GM21423 (cell line): ENCODE results near the gene NPAS1.
"Not testable (repeated sequence)": the region's sequence is repeated elsewhere in the genome, so short reads cannot be mapped to it uniquely, and the experiment has no call there.

Experiments used
- ATAC-seq: cut with Tn5 transposase; IDR thresholded peaks from one replicate; pipeline ENCODE4 v1.9.1; 2021; ENCODE audit warnings: mild to moderate bottlenecking, moderate library complexity; ENCODE audit not compliant: unreplicated experiment

Gene NPAS1

DNA sequence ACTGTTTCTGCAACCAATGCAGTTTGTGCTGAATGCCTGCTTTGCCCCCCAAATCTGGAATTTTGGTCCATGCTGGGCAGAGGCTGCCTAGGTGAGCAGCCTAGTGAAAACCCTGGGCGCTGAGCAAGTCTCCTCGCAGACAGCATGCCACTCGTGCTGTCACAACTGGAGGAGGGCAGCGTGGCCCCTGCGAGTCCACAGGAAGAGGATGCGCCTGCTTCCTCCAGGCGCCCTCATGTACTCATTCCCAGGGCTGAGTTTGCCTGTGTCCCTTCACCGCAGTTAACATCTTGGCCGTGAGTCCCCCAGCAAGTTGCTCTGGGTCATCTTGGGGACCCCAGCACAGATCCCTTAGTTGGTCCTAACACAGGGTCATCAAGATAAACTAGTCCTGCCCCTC lies 55.0 kb downstream of the NPAS1 start:
- no peak for ATAC-seq

DNA sequence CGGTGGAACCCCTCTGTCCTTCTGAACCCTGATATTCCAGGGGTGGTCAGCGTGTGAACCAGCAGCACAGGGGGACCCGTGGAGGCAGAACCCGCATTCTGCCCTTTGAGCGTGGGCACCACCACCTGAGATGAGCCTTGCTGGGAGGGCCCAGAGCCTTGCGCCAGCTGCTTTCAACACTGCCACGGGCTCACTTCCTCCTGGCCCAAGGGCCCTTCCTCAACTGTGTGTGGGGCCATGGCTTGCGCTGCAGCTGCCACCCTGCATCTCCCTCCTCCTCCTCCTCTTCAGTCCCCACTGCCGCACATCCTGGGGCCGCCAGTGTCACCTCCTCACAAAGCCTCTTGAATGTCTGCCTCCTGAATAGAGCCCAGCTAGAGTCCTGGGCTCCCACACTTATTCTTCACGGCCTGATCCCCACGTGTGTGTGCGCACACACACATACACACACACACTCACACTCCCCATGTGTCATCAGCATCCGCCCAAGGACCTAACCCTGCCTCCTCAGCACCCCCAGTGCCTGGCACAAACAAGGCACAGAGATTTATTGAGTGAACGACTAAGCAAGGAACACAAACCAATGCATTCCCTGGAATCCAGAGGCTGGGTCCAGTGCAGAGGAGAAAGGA lies 55.7 kb downstream of the NPAS1 start:
- no peak for ATAC-seq

DNA sequence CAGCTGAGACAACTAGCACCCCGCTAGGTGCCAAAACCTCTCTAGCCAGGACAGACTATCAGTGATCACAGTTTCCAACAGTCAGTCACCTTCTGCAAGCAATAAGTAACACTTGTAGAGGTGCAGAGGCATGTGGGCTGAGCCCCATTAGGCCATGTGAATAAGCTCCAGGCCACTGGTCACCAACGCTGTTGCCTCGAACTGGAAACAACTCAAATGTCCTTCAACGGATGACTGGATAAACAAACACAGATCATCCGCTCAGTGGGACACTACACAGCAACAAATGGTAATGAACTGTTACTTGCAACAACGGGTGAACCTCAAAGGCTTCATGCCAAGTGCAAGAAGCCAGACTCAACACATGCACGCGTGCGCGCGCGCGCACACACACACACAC lies 56.3 kb downstream of the NPAS1 start:
- ATAC-seq: no peak

DNA sequence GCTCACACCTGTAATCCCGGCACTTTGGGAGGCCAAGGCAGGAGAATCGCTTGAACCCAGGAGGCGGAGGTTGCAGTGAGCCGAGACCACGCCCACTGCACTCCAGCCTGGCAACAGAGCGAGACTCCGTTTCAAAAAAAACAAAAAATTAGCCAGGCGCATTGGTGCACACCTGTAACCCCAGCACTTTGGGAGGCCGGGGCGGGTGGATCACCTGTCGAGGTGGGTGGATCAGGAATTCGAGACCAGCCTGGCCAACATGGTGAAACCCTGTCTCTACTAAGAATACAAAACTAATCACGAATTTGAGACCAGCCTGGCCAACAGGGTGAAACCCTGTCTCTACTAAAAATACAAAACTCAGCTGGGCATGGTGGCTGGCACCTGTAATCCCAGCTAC lies 58.7 kb downstream of the NPAS1 start:
- not testable (repeated sequence) for ATAC-seq

DNA sequence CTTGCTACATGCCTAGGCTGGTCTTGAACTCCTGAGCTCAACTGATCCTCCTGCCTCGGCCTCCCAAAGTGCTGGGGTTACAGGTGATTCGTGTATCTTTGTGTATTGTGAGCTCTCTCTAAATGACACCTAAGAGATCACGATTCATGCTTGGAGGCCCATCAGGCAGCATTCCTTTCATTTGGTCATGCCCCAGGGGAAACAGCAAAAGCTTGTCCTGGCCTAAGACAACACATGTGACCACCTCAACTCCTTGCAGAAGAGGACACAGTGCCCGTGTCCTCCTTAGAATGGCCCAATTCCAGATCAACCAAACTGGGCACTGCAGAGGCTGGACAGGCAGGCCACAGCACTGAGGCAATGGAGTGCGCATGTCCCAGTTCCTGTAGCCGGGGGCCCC lies 61.5 kb downstream of the NPAS1 start:
- no peak for ATAC-seq

DNA sequence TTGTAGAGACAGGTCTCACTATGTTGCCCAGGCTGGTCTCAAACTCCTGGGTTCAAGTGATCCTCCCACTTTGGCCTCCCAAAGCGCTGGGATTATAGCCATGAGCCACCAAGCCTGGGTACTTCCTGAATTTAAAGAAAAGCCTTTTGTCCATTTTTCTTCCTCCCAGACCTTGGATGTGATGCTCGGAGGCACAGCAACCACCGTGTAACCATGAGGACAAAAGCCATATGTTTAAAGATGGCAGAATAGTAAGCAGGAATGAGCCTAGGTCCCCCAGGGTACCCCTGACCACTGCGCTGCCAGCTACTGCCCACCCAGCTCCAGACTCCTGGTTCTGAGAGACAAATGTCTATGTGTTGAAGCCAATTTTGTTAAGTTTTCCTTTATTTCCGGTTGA lies 62.9 kb downstream of the NPAS1 start:
- ATAC-seq: no peak

DNA sequence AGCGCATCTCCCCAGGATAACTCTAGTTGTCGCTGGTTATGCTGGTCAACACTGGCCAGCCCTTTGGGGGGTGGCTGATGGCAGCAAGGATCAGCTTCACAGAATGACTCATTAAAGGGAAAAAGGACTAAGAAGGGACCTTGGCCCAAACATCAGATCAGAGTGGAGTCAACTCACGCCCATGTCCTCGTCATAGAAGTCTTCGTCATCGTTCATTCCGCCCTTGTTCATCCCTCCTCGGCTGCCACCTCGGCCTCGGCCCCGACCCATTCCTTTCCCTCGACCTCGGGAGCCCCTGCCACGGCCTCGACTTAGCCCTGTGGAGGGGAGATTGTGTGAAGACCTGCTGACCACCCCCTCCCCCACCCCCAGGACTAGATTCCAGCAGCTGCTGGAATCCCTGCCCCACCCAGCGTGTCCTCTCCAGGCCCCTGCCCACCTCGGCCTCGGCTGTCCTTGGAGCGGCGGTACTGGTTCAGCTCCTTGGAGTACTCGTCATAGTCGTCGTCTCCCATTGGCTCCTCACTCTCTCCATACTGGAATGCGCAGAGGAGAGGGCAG lies 65.3 kb downstream of the NPAS1 start:
- ATAC-seq: no peak

DNA sequence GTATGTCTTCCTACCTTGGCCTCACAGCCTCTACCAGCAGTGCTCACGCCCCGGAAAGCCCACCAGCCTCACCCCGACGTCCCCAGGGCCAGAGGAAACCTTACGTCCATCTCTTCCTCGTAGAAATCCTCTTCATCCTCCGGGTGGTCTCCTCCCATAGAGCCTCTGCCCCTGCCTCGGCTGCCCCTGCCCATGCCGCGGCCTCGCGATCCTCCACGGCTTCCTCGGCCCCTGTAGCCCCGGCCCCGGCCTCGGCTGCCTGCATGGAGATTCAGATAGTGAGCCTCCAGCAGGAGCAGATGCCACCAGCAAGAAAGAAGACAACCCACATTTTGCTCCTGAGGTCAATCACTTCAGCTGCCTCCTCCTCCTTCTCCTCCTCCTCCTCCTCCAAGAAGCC lies 66.6 kb downstream of the NPAS1 start:
- no peak for ATAC-seq

DNA sequence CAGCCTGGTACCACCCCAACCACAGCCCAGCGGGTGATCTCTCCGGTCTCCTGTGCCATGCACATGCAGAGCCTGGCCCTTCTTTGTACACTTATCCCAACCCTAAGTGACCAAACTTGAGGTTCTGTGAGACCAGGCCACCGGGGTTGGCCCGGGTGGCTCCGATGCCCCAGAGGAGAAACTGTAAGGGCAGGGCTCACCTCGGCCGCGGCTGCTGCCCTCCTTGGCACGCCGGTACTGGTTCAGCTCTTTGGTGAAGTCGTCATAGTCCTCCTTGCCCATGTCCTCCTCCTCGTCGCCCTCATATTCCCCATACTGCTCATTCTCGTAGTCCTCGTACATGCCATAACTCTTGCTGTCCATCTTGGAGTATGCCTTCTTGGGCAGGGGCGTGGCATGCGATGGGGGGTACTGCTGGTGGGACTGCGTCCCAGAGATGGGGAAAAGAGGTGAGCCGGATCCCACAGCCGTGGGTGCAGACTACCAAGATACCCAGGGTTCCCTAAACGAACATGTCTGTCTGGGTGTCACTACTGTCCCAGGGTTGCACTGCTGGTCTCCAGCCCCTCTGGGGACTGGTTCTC lies 70.2 kb downstream of the NPAS1 start:
- no peak for ATAC-seq

DNA sequence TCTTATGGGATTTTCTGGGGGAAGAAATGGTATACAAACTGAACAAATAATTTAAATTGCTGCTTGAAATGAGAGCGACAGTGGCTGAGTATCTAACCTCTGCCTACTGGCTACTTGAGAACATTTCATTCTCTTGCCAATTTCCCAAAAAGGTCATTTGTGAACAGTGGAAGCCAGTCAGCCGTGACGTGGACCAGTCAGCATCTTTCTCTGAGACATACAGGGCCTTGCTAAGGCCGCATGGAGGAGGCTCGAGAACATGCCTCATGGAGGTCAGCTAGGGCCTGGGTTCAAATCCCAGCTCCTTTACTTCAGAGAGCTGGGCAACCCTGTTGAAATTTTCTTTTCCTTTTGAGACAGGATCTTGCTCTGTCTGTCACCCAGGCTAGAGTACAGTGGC lies 73.6 kb downstream of the NPAS1 start:
- ATAC-seq: no peak

DNA sequence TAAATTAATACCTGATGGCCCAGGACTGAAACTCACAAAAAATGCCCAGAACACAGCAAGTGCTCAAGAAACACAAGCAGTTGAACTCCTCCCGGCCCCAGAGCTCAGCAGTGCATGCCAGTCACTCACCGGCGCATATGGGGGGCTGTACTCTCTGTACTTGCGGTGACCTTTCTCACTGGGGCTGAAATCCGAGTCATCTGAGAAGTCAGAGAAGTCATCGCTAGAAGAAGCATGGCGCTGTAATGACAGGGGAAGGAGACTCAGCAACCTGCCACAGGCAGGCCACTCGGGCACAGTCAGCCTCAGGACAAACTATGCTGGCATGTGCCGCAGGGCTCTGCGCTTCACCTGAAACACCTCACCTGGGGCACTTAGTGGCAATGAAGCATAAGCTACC lies 74.2 kb downstream of the NPAS1 start:
- no peak for ATAC-seq

DNA sequence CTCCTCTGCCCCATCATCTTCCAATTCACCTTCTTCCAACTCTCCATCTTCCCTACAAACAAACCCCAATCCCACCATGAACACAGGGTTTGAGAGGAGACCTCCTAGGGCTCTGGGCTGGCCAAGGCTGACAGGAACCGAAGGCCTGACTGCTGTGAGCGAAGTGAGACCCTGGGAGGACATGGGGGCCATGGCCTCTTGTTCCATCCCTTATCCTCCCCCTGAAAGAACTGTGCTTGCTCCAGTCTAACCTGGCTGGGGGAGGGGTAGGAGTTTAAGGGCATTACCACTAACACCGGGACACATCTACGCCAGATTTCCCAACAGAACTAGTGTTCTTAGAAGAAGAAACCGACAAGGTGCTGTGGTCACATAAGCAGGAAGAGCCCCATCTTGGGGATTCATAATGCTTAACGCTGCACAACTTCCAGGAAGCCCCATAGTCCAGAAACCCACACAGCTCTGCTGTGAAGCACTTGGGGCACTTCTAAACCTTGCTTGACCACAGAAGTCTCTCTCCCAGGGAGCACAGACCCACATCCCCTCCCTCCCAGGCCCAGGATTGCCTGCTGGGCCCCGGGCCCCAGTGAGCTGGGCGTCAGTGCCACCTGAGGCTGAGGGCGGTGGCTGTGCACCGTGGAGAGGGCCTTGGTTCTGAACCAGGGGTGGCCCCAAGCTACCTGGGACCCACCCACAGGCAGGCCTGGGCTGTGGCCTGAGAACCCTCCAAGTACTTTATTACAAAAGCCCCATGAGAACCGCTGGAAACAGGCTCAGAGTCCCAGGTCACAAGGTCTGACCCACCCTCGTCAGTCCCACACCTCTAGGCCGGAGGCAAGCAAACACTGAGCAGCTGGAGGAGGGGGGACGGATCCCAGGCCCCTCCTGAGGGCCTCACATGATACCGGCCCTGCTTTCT lies 75.2 kb downstream of the NPAS1 start:
- ATAC-seq: no peak
